Measurements from ENCODE around the gene PPFIA4.

The PPFIA4 gene

GRCh38 chr1:203073469-203073868 is 47.2 kb downstream of the PPFIA4 start:
- no peak for DNase-seq (ENCODE audit: low read depth, low spot score)
- TF ChIP-seq CTCF (IDR thresholded peaks at IDR 0.05; ENCODE audit: low read depth, low read length) = no peak
- in situ Hi-C loops (cut with HindIII; ENCODE audit: low sequenced_read_pairs) = no loop called here
- H3K4me3 ChIP-seq (ENCODE audit: low read depth, low read length) = no peak overlapping the region

- TF ChIP-seq CTCF (IDR thresholded peaks at IDR 0.05; ENCODE audit: low read depth, low read length) = no peak
- no peak for DNase-seq (ENCODE audit: low read depth, low spot score)
- in situ Hi-C loops (cut with HindIII; ENCODE audit: low sequenced_read_pairs) = no loop called here
Measured at GRCh38 chr1:203074610-203075009, 48.3 kb downstream of the PPFIA4 start.

GRCh38 chr1:203075236-203076030 is 49.1 kb downstream of the PPFIA4 start:
- in situ Hi-C loops (cut with HindIII; ENCODE audit: low sequenced_read_pairs) = no loop called here
- no peak for DNase-seq (ENCODE audit: low read depth, low spot score)
- no peak for TF ChIP-seq CTCF (IDR thresholded peaks at IDR 0.05; ENCODE audit: low read depth, low read length)
- no peak overlapping the region for H3K4me3 ChIP-seq (ENCODE audit: low read depth, low read length)

More at GRCh38 chr1:203074610-203075009, 48.3 kb downstream of the PPFIA4 start:
- H3K4me3 ChIP-seq (ENCODE audit: low read depth, low read length) = no peak overlapping the region

GRCh38 chr1:203076031-203076511 is 49.8 kb downstream of the PPFIA4 start:
- no peak for TF ChIP-seq CTCF (IDR thresholded peaks at IDR 0.05; ENCODE audit: low read depth, low read length)
- no peak for DNase-seq (ENCODE audit: low read depth, low spot score)
- no peak overlapping the region for H3K4me3 ChIP-seq (ENCODE audit: low read depth, low read length)
- in situ Hi-C loops (cut with HindIII; ENCODE audit: low sequenced_read_pairs) = no loop called here

GRCh38 chr1:203077367-203077766 is 51.1 kb downstream of the PPFIA4 start:
- in situ Hi-C loops (cut with HindIII; ENCODE audit: low sequenced_read_pairs) = no loop called here
- TF ChIP-seq CTCF (IDR thresholded peaks at IDR 0.05; ENCODE audit: low read depth, low read length) = no peak
- no peak for DNase-seq (ENCODE audit: low read depth, low spot score)
- H3K4me3 ChIP-seq (ENCODE audit: low read depth, low read length) = no peak overlapping the region

- no peak overlapping the region for H3K4me3 ChIP-seq (ENCODE audit: low read depth, low read length)
- in situ Hi-C loops (cut with HindIII; ENCODE audit: low sequenced_read_pairs) = no loop called here
- no peak for DNase-seq (ENCODE audit: low read depth, low spot score)
- no peak for TF ChIP-seq CTCF (IDR thresholded peaks at IDR 0.05; ENCODE audit: low read depth, low read length)
Measured at GRCh38 chr1:203077956-203078355, 51.7 kb downstream of the PPFIA4 start.

Data from astrocyte of the spinal cord (primary cell).